Lower lobe of right lung (tissue), 2 donors: ENCODE measurements around the gene ATP6V1G2. TPM values are rescaled to one million over a fixed set of nuclear protein-coding genes. Genes with fewer than 3 reads are reported as not detected.
"Not testable (repeated sequence)": the region's sequence is repeated elsewhere in the genome, so short reads cannot be mapped to it uniquely, and the experiment has no call there.

Experiments used
- ATAC-seq, 2 donors: fragments of 200-7000 bp; cut with Tn5 transposase; one replicate each; pipeline ENCODE4 v1.9.1; 2020 to 2022; ENCODE audit warnings: mild to moderate bottlenecking in 2 of 2, moderate library complexity in 2 of 2
- DNase-seq: peaks from one replicate; pipeline ENCODE4 v3.0.0-alpha.2; 2020
- H3K27ac ChIP-seq: fragments of 200-600 bp; one replicate; pipeline ENCODE4 v1.8.0; 2022
- H3K27me3 ChIP-seq: fragments of 200-600 bp; one replicate; pipeline ENCODE4 v1.8.0; 2022; ENCODE audit warnings: low read depth
- H3K36me3 ChIP-seq: fragments of 200-600 bp; one replicate; pipeline ENCODE4 v1.8.0; 2022; ENCODE audit warnings: mild to moderate bottlenecking
- H3K4me1 ChIP-seq: fragments of 200-600 bp; one replicate; pipeline ENCODE4 v1.8.0; 2022
- H3K4me3 ChIP-seq: fragments of 200-600 bp; one replicate; pipeline ENCODE4 v1.8.0; 2022; ENCODE audit warnings: mild to moderate bottlenecking
- H3K9me3 ChIP-seq: fragments of 200-600 bp; one replicate; pipeline ENCODE4 v1.8.0; 2022
- intact Hi-C: fragments of 100-400 bp; cut with DNase I; formaldehyde crosslinking; loops from one replicate; pipeline ENCODE4 v1.11.0; 2022
- total RNA-seq: library from RNA; stranded (reverse); fragmentation: NEBNext Ultra II Directional; extraction: Animal tissue kit (Norgen Biotek cat#: 25700); gene quantifications from one replicate; pipeline ENCODE4 v1.2.1, GENCODE V29; 2021
- TF ChIP-seq, protein P1 (sequence below): fragments of 200-600 bp; IDR thresholded peaks from one replicate; pipeline ENCODE4 v1.8.0; 2022; ENCODE audit warnings: antibody characterized with exemption, mild to moderate bottlenecking
- donor health status: DM: no; HTN: yes; CAD: no; lungs with severe emphysema.

The ATP6V1G2 gene
- total RNA-seq, 1 donor from 2014 or later, result 1.6 TPM

DNA sequence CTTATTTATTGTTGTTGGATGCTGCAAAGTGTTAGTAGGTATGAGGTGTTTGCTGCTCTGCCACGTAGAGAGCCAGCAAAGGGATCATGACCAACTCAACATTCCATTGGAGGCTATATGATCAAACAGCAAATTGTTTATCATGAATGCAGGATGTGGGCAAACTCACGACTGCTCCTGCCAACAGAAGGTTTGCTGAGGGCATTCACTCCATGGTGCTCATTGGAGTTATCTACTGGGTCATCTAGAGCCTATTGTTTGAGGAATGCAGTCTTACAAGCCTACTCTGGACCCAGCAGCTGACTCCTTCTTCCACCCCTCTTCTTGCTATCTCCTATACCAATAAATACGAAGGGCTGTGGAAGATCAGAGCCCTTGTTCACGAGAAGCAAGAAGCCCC, 36.4 kb downstream of the ATP6V1G2 start:
- ATAC-seq (no peak), DNase-seq (no peak)
- Histone ChIP-seq H3K36me3 (peaks cover 44% of the 10 kb centered on the region), H3K4me1 (no peaks in the 10 kb centered on the region), H3K4me3 (no peak overlapping the region), H3K9me3 (no peaks in the 10 kb centered on the region), H3K27me3 (no peaks in the 10 kb centered on the region), H3K27ac (no peak overlapping the region)
- intact Hi-C loops, result no loop called here
- TF ChIP-seq, protein P1, sequence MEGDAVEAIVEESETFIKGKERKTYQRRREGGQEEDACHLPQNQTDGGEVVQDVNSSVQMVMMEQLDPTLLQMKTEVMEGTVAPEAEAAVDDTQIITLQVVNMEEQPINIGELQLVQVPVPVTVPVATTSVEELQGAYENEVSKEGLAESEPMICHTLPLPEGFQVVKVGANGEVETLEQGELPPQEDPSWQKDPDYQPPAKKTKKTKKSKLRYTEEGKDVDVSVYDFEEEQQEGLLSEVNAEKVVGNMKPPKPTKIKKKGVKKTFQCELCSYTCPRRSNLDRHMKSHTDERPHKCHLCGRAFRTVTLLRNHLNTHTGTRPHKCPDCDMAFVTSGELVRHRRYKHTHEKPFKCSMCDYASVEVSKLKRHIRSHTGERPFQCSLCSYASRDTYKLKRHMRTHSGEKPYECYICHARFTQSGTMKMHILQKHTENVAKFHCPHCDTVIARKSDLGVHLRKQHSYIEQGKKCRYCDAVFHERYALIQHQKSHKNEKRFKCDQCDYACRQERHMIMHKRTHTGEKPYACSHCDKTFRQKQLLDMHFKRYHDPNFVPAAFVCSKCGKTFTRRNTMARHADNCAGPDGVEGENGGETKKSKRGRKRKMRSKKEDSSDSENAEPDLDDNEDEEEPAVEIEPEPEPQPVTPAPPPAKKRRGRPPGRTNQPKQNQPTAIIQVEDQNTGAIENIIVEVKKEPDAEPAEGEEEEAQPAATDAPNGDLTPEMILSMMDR, result no peak

DNA sequence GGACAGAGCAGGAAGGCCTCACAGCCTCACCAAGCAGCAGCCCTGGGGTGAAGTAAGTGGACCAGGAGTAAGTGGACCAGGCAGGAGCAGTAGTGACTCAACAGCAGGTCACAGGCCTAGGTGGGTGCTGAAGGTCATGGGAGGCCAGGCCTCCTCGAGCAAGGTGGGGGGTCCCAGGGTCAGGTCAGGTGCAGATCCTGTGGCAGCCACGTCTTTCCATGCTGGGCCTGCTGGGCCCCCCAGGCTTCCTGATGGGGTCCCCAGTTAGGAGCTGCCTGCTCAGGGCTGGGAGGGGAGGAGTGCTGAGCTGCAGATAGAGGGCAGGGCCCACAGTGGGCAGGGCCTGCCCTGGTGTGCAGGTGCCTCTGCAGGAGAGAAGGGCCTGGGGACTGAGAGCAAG, 37.4 kb downstream of the ATP6V1G2 start:
- ATAC-seq, result peak in 1 of 2 donors; percentile 34
- H3K27me3 ChIP-seq, H3K4me3 ChIP-seq, H3K4me1 ChIP-seq, H3K9me3 ChIP-seq, H3K27ac ChIP-seq, intact Hi-C loops, DNase-seq: not testable (repeated sequence)
- peaks cover 44% of the 10 kb centered on the region for H3K36me3 ChIP-seq

DNA sequence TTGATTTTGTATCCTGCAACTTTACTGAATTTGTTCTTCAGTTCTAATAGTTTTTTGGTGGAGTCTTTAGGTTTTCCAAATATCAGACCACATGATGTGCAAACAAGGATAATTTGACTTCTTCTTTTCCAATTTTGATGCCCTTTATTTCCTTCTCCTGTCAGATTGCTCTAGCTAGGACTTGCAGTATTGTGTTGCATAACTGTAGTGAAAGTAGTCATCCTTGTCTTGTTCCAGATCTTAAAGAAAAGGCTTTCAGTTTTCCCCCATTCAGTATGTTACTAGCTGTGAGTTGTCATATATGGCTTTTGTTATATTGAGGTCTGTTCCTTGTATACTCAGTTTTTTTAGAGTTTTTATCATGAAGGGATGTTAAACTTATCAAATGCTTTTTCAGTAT, 43.8 kb downstream of the ATP6V1G2 start:
- DNase-seq, result no peak

DNA sequence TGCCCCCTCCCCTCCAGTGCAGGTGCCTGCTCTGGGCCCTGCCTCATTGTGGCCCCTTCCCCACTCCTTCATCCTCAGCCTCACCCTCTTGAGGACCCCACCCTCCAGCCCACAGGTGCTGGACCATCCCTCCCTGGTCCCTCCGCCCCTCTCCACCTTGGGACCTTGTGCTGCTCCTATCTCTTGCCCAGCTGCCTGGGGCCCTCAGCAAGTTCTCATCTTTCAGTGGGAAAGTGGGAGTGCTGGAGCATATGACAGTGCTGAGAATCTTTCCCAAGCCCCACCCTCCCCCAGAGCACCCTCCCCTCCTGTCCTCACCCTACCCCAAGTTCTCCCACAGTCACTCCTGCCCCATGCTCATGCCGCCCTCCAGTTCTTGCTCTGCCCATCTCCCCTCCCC, 46.8 kb downstream of the ATP6V1G2 start:
- ATAC-seq, H3K4me3 ChIP-seq, DNase-seq, H3K27ac ChIP-seq, H3K9me3 ChIP-seq, H3K36me3 ChIP-seq, H3K27me3 ChIP-seq, intact Hi-C loops: not testable (repeated sequence)
- H3K4me1 ChIP-seq, result peaks cover 12% of the 10 kb centered on the region

More for the DNA sequence above, 43.8 kb downstream of the ATP6V1G2 start:
- intact Hi-C loops, result no loop called here
- Histone ChIP-seq H3K9me3 (no peaks in the 10 kb centered on the region), H3K4me1 (peaks cover 2% of the 10 kb centered on the region), H3K4me3 (no peak overlapping the region), H3K27ac (no peak overlapping the region), H3K27me3 (no peaks in the 10 kb centered on the region), H3K36me3 (peaks cover 21% of the 10 kb centered on the region)
- no peak for ATAC-seq
- TF ChIP-seq, protein P1, result no peak

DNA sequence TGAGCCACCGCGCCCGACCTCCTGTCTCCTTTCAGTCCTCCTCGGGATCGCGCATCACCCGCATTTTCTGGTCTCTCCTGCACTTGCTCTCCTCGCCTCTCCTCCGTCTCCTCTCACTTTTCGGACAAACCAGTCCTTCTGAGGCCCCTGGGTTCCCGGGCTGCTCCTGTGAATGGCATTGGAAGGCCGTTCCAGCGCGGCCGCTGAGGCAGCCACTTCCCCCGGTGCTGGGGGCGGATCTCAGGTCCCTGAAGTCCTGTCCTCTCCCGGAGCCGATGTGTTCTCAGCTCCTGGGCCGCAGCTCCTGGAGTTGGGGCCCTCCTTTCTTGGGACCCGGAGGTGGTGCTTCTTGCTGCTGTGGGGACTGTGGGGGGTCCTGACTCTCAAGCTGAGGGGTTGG, 47.7 kb downstream of the ATP6V1G2 start:
- Histone ChIP-seq H3K9me3 (no peaks in the 10 kb centered on the region), H3K27ac (no peak overlapping the region), H3K4me3 (peak overlapping the region; percentile 72), H3K27me3 (no peaks in the 10 kb centered on the region), H3K4me1 (peaks cover 13% of the 10 kb centered on the region), H3K36me3 (no peaks in the 10 kb centered on the region)
- TF ChIP-seq, protein P1, result no peak
- no peak for DNase-seq
- no peak for ATAC-seq
- intact Hi-C loops, result no loop called here

DNA sequence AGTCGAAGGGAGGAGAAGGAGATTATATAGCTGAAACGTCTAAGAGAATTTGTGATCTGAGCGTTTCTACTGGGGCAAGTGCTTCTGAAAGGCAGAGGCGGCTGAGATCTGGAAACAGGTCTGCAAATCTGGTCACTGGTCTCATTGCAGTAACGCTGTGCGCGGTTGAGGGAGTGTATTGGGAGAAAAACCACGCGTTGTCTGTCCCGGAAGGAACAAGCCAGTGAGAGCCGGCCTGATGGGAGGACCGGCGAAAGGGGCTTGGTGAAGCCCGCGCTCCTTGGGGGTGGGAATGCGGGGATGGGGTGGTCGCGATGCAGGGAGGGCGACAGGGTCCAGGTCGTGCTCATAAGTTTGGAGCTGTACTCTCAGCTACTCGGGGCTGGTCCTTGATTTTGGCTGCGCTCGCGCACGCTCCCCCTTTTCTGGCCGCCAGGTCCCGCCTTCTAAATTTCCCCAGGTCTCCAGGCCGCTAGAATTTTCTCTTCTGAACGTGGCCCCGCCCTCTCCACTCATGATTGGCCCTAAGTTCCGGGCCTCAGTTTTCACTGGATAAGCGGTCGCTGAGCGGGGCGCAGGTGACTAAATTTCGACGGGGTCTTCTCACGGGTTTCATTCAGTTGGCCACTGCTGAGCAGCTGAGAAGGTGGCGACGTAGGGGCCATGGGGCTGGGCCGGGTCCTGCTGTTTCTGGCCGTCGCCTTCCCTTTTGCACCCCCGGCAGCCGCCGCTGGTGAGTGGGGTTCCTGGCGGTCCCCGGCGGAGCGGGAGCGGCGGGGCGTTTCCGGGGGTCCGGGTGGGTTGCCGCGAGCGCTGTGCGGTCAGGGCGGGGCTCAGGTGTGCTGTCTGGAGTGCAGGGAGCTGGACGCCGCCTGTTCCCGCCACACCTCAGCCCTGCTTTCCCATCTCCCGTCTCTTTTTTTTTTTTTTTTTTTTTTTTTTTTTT, 48.6 kb downstream of the ATP6V1G2 start, which contains the start of gene MICB:
MICB (plus strand) TSS at position 615 of the 946 bp plus-strand sequence; CDS start at position 664, 49 bp downstream.
- TF ChIP-seq, protein P1, result no peak
- Histone ChIP-seq H3K27me3 (no peaks in the 10 kb centered on the region), H3K9me3 (no peaks in the 10 kb centered on the region), H3K27ac (peak within 1 kb of the TSS; percentile 39), H3K4me3 (peak within 1 kb of the TSS; percentile 72), H3K36me3 (no peaks in the 10 kb centered on the region), H3K4me1 (peaks cover 21% of the 10 kb centered on the region)
- DNase-seq (peak; percentile 90), ATAC-seq (peak; percentile 85 to 86)
- intact Hi-C loops, result no loop called here

DNA sequence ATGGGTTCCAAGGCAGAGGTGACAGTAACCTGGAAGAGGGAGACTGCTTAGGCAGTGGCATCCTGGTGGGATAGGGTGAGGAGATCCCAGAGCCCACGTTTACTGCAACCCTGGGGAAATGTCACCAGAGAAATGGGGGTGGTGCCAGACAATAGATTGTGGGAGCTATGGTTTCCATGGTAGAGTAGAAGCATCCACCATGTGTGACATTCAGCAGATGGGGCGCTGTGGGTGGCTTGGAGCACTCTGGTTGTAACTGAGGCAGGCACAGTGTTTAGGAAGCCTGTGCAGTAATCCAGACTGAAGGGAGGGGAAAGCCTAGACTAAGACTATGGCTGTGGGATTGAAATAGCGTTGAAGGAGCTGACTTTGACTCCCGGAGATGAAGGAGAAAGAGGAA, 49.6 kb downstream of the ATP6V1G2 start:
- H3K27me3 ChIP-seq, H3K27ac ChIP-seq, intact Hi-C loops, DNase-seq, ATAC-seq, H3K36me3 ChIP-seq, H3K9me3 ChIP-seq: not testable (repeated sequence)
- Histone ChIP-seq H3K4me1 (peaks cover 25% of the 10 kb centered on the region), H3K4me3 (peak overlapping the region; percentile 72)
